ENCODE data around the gene FAM131B. TPM values are rescaled to one million over a fixed set of nuclear protein-coding genes. Genes with fewer than 3 reads are reported as not detected.
A peak's percentile ranks its signal among the peaks of the same experiment; 100 is the strongest.

FAM131B gene
- total and polyA plus RNA-seq, 2 of the 8 experiments (the other 6 are each of a cell fraction or from before 2014, with no cell fraction given), result 23.1 to 38.2 TPM

DNA sequence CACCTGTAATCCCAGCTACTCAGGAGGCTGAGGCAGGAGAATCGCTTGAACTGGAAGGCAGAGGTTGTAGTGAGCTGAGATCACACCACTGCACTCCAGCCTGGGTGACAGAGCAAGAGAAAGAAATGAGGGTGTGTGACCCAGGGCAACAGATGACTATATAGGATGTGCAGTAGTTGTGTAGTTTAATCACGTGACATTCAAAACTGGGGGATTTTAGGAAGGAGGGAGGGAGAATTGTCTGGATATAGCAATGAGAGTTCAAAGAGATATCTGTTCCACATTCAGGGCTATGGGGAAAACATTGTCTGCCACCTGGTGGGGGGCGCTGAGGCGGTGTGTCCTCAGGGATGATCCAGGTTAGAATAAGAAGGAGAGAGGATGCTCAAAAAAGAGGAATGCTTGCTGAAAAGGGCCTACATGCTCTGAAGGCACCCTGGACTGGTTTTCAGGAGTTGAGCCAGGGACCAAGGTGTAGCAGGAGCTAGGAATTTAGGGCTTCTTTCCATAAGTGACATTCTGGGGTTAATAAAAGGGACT lies 10.8 kb upstream of the FAM131B start:
- no peak overlapping the region for H2BK5ac ChIP-seq (ENCODE audit: low read depth, low read length)
- 0 out of 2 replicates have a peak overlapping the region, but pooled peaks have one; percentile 13 for H2BK12ac ChIP-seq (ENCODE audit: low read depth, low read length)
- H2AK5ac ChIP-seq (ENCODE audit: low read depth, low read length), result no peak overlapping the region
- no peak overlapping the region for H3K4me2 ChIP-seq (ENCODE audit: insufficient read depth in 1 of 2, low read depth in 2 of 2, low read length in 2 of 2)
- no peaks in the 10 kb centered on the region for H4K20me1 ChIP-seq (replicated peaks in 1 of 2; ENCODE audit: control insufficient read depth in 1 of 2, insufficient read depth in 2 of 2, low read length in 2 of 2)
- no peaks in the 10 kb centered on the region for H3K36me3 ChIP-seq (ENCODE audit: control insufficient read depth in 2 of 4, insufficient read depth in 4 of 4, low read length in 3 of 4)
- H3K56ac ChIP-seq (replicated peaks; ENCODE audit: insufficient read length, low read depth, low read length), result no peak overlapping the region
- WGBS, 2 experiments (ENCODE audit: extremely low coverage in 1 of 2, insufficient coverage in 1 of 2, insufficient read length in 1 of 2, insufficient replicate concordance in 2 of 2, low coverage in 1 of 2, low lambda C conversion rate in 2 of 2, missing lambda C conversion rate in 1 of 2), result 71% methylated on average over 4 of the region's 4 CpGs; no CpG with 5 or more reads in 1 of the 2 experiments
- H4K5ac ChIP-seq (ENCODE audit: insufficient read length, low read depth, low read length), result no peak overlapping the region
- FAIRE-seq, result no peak
- peaks cover 6 to 21% (median 11%) of the 10 kb centered on the region in 4 experiments; a peak in 5 of 7 replicates for H3K4me1 ChIP-seq (replicated peaks in 1 of 4; ENCODE audit: control insufficient read depth in 3 of 4, insufficient read depth in 4 of 4, low read length in 3 of 4)
- H4K91ac ChIP-seq (replicated peaks; ENCODE audit: insufficient read length, low read length), result no peak overlapping the region
- POLR2A ChIA-PET (ENCODE audit: partially characterized antibody), result interaction anchor here (1.6 to 19.0 kb wide), 4 partner anchors 5 to 85 kb away, joined by 4 to 518 read pairs (median 233); partner anchors contain the start of genes CASP2, EPHA1, FAM131B and ZYX
- no peak overlapping the region for H2BK120ac ChIP-seq (replicated peaks; ENCODE audit: low read depth, low read length)
- no peak overlapping the region for H3K4me3 ChIP-seq (ENCODE audit: extremely low read depth in 1 of 4, insufficient read depth in 2 of 4, low read depth in 3 of 4, low read length in 4 of 4)
- H3K27ac ChIP-seq (ENCODE audit: low read depth, low read length), result no peak overlapping the region
- no peak overlapping the region for H2BK20ac ChIP-seq (ENCODE audit: low read length)
- H3K4ac ChIP-seq (replicated peaks; ENCODE audit: insufficient read length, low read depth, low read length), result no peak overlapping the region
- H3K79me2 ChIP-seq (ENCODE audit: control insufficient read depth in 1 of 2, insufficient read depth in 2 of 2, low read length in 2 of 2), result no peaks in the 10 kb centered on the region
- H4K8ac ChIP-seq (ENCODE audit: extremely low read depth, insufficient read depth, low read length), result no peak overlapping the region
- H3K14ac ChIP-seq (ENCODE audit: insufficient read length), result no peak overlapping the region
- H2AFZ ChIP-seq (ENCODE audit: low read length), result no peak overlapping the region
- no peaks in the 10 kb centered on the region for H3K27me3 ChIP-seq (replicated peaks in 1 of 4; ENCODE audit: control insufficient read depth in 3 of 4, extremely low read depth in 1 of 4, insufficient read depth in 3 of 4, low read length in 3 of 4)
- no peak overlapping the region for H3K23ac ChIP-seq (ENCODE audit: insufficient read length)
- no peaks in the 10 kb centered on the region for H3K23me2 ChIP-seq (ENCODE audit: low read depth, low read length)
- CTCF ChIA-PET (ENCODE audit: partially characterized antibody), result interaction anchor here (0.5 to 17.5 kb wide), 14 partner anchors 11 to 133 kb away, joined by 3 to 359 read pairs (median 6); partner anchors contain the start of gene EPHA1
- H3K18ac ChIP-seq (ENCODE audit: extremely low read depth, low read length), result no peak overlapping the region
- DNase-seq (ENCODE audit: low read depth in 1 of 2, low spot score in 2 of 2), result no peak
- H2BK15ac ChIP-seq (ENCODE audit: low read length), result 0 out of 2 replicates have a peak overlapping the region, but pooled peaks have one; percentile 49
- H3K9me3 ChIP-seq (ENCODE audit: insufficient read depth in 2 of 2, low read depth in 1 of 2, low read length in 1 of 2), result no peaks in the 10 kb centered on the region
- no peak overlapping the region for H3K9ac ChIP-seq (replicated peaks in 1 of 4; ENCODE audit: extremely low read depth in 1 of 4, low read depth in 3 of 4, low read length in 3 of 4)
- no peaks in the 10 kb centered on the region for H3K79me1 ChIP-seq (ENCODE audit: low read depth, low read length)
- TF ChIP-seq ASH2L (IDR thresholded peaks at IDR 0.05; ENCODE audit: low read length), result no peak
- TF ChIP-seq POLR2A (IDR thresholded peaks at IDR 0.05; ENCODE audit: control extremely low read depth in 1 of 2, low read depth in 2 of 2, low read length in 2 of 2), result no peak
- TF ChIP-seq NANOG (IDR thresholded peaks at IDR 0.05; ENCODE audit: insufficient read depth, low read depth, low read length, poor library complexity, severe bottlenecking), result no peak
- TF ChIP-seq CHD1 (IDR thresholded peaks at IDR 0.05; ENCODE audit: low read depth, low read length), result no peak
- TF ChIP-seq KDM5A (IDR thresholded peaks at IDR 0.05; ENCODE audit: low read length), result no peak
- TF ChIP-seq RBBP5 (IDR thresholded peaks at IDR 0.05; ENCODE audit: borderline replicate concordance, low read depth, low read length), result no peak
- no peak for TF ChIP-seq POU5F1 (IDR thresholded peaks at IDR 0.05; ENCODE audit: low read depth, low read length)
- TF ChIP-seq SP4 (IDR thresholded peaks at IDR 0.05; ENCODE audit: low read length), result no peak
- no peak for TF ChIP-seq NRF1 (IDR thresholded peaks at IDR 0.05; ENCODE audit: low read depth, low read length)
- no peak for TF ChIP-seq TAF1 (IDR thresholded peaks at IDR 0.05; ENCODE audit: low read depth, low read length)
- no peak for TF ChIP-seq BRCA1 (IDR thresholded peaks at IDR 0.05; ENCODE audit: low read depth, low read length)
- TF ChIP-seq, protein P1, sequence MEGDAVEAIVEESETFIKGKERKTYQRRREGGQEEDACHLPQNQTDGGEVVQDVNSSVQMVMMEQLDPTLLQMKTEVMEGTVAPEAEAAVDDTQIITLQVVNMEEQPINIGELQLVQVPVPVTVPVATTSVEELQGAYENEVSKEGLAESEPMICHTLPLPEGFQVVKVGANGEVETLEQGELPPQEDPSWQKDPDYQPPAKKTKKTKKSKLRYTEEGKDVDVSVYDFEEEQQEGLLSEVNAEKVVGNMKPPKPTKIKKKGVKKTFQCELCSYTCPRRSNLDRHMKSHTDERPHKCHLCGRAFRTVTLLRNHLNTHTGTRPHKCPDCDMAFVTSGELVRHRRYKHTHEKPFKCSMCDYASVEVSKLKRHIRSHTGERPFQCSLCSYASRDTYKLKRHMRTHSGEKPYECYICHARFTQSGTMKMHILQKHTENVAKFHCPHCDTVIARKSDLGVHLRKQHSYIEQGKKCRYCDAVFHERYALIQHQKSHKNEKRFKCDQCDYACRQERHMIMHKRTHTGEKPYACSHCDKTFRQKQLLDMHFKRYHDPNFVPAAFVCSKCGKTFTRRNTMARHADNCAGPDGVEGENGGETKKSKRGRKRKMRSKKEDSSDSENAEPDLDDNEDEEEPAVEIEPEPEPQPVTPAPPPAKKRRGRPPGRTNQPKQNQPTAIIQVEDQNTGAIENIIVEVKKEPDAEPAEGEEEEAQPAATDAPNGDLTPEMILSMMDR (IDR thresholded peaks at IDR 0.05; ENCODE audit: control extremely low read depth in 1 of 3, insufficient read depth in 1 of 3, low read depth in 1 of 3, low read length in 3 of 3), result peak in 1 of 3 experiments; percentile 24; a peak in 1 of 4 replicates
